HG02763 (cell line): ENCODE results near the gene UBE2Q1.

Experiments
- ATAC-seq: cut with Tn5 transposase; IDR thresholded peaks from one replicate; pipeline ENCODE4 v1.9.1; 2021; ENCODE audit warnings: mild to moderate bottlenecking, moderate library complexity; ENCODE audit not compliant: unreplicated experiment

The UBE2Q1 gene

GRCh38 chr1:154577346-154578057 is 19.0 kb upstream of the UBE2Q1 start:
- no peak for ATAC-seq

- no peak for ATAC-seq
These were observed 17.6 kb upstream of the UBE2Q1 start for GRCh38 chr1:154575951-154576566.

DNA sequence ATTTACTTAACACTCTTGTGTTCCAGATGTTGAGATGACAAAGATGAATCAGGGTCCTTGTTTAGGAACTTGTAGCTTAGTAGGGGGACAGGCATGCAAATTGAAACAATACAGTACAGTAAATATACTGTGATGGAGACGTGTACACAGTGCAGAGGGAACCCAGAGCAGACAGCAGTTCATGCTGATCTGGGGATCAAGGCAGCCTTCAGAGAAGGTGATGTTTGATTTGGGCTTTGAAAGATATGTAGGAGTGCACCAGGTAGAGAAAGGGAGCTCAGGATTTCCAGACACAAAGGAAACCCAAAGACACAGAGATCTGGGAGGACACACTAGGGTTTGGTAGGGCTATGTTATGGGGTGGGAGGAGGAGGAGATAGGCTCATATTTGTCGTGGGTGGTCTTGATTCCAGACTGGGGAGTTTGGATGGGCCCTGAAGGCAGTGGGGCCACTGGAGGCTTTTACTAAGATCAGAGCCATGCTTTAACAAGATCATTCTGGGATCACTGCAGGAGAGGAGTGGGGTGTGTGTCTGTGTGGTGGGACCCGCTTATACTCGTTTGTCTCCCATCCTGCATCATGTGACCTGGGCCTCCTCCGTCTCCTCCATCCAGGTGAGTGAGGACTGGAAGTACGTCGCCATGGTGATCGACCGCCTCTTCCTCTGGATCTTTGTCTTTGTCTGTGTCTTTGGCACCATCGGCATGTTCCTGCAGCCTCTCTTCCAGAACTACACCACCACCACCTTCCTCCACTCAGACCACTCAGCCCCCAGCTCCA is 16.9 kb upstream of the UBE2Q1 start:
- ATAC-seq, result no peak

DNA sequence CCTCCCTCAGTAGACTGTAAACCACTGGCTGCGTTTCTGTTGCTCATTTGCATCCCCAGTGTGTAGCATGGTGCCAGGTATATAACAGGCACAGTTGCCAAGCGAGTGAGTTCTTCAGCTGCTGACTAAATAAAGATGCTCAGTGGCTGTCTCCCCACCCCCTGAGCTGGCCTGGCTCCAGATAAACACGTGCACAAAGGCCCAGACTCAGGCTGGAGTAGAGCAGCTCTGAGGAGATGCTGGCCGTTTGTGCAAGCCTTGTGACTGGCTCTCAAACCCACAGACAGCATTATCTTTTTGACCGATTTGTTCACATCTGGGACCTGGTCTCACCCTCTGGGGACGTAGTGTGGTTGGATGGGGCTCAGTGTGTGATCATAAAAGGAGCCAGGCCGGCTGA is 16.3 kb upstream of the UBE2Q1 start:
- ATAC-seq, result no peak

DNA sequence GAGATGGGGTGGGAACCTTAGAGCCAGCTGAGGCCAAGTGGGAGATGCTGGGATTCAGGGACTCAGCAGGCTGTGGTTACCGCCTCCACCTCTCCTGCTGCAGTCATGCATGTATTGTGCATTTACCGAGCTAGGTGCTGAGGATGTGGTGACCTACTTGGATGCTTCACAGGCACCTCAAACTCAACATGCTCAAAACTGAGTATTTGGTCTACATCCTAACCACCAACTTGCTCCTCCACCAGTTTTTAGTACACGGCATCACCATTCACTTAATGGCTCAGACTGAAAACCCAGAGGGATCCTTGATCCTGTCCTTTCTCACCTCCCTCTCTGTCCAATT is 14.7 kb upstream of the UBE2Q1 start:
- ATAC-seq, result no peak

GRCh38 chr1:154572468-154573167 is 14.2 kb upstream of the UBE2Q1 start:
- ATAC-seq, result no peak

GRCh38 chr1:154571964-154572288 is 13.5 kb upstream of the UBE2Q1 start:
- ATAC-seq, result no peak

GRCh38 chr1:154571244-154571963 is 12.9 kb upstream of the UBE2Q1 start:
- ATAC-seq, result no peak

- ATAC-seq, result no peak
These were observed 9.8 kb upstream of the UBE2Q1 start for GRCh38 chr1:154568157-154568815.

DNA sequence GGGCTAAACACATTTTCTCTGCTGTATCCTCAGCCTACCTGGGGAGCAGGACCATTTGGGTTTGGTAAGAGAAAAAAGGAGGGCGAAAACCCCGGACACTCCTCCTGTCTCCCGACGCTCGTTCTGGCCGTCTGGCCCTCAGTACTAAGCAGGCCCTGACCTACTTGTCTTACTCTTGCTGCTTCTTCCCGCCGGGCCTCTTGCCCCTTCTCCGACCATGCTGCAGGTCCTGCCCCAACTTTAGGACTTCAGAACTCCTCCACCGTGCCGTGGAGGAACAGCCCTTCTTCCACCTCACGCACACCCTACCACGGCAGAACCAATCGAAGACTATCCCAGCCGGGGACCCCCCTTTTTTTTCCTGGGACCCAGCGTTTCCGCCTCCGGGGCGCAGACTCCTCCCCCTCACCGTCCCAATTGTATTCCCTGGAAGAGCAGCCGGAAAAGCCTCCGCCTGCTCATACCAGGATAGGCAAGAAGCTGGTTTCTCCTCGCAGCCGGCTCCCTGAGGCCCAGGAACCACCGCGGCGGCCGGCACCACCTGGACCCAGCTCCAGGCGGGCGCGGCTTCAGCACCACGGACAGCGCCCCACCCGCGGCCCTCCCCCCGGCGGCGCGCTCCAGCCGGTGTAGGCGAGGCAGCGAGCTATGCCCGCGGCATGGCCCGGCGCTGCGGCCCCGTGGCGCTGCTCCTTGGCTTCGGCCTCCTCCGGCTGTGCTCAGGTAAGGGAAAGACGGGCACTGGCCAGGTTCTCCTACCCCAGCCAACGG is 9.1 kb upstream of the UBE2Q1 start, which contains the start of gene CHRNB2:
Gene CHRNB2 (plus strand): TSS at position 393 of the 771 bp plus-strand sequence. CDS start 267 bp downstream, at position 660.
- no peak for ATAC-seq

DNA sequence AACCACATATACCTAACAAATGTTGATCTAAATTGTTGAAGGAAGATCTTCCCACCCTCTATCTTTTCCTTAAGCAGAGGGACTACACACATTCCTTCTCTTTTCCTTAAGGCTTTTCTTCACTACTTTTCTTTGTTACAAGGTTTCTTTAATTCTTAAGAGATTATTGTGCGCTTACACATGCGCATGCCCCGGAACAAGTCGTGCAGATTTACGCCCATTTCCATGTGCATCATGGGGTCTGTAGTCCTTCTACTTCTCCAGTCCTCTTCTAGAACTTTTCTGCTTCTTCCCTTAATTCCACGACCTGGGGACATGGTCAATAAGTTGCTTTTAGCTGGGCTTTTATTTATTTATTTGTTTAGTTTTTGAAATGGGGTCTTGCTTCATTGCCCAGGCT is 7.4 kb upstream of the UBE2Q1 start:
- ATAC-seq, result no peak

- ATAC-seq, result peak; percentile 30
These were observed 1.1 kb upstream of the UBE2Q1 start for GRCh38 chr1:154559466-154560044.

DNA sequence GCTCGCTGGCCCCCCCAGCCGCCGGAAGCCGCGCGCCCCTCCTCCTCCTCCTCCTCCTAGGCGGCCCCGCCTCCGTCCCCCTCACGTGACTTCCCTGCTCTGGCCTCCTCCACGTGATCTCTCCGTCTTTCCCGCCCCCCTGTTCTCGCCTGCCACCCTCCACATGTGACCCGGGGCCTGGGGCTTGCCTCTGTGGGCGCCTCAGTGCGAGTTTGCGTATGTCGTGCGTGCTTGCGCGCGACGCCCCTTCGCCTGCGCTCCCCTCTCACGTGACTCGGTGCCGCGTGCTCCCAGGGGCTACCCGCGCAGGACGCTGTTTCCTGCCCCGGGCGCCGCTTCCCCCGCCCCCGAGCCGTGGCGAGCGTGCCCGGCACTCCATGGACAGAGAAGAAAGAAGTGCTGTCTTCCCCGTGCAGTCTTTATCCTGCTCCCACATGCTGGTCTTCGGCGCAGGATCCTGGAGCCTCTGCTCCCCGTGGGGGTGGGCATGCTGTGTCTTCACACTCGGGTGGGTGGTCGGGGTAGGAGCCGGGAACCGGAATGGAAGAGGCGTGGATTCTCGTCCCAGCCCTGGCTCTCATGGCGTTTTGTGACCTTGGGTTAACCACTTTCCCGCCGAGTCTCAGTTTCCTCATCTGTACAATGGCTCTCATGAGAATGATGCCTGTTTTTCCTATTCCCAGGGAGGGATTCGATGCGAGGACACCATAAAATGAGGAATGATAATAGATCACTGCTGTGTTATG is 431 bp upstream of the UBE2Q1 start:
- ATAC-seq, result peak; percentile 87

GRCh38 chr1:154557248-154557938 is 1.1 kb downstream of the UBE2Q1 start:
- no peak for ATAC-seq

- ATAC-seq, result no peak
These were observed 2.0 kb downstream of the UBE2Q1 start for GRCh38 chr1:154556422-154556821.

GRCh38 chr1:154553056-154554030 is 5.1 kb downstream of the UBE2Q1 start:
- no peak for ATAC-seq

DNA sequence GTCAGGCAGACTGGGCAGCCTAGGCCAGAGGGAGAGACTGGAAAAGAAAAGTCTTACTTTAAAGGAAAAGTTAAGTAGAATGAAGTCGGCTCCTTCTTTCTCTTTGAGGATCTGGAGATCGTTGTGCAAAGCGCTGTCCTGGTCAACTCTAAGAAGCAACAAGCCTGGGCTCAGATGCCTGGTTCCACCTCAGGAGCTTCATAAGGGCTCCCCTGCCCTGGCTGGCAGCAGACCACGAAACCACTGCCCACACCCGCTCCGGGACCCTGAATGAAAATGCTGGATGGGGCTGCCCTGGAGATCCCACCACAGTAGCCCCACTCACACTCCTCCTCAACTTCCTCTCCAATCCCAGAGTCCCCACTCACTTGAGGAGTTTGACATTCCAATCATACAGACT is 6.4 kb downstream of the UBE2Q1 start:
- no peak for ATAC-seq
